ENCODE measurements around the gene LHPP.
"Not testable (repeated sequence)": the region's sequence is repeated elsewhere in the genome, so short reads cannot be mapped to it uniquely, and the experiment has no call there.

LHPP gene

GRCh38 chr10:124576526-124577420, 115.2 kb downstream of the LHPP start:
- no peak for DNase-seq

DNA sequence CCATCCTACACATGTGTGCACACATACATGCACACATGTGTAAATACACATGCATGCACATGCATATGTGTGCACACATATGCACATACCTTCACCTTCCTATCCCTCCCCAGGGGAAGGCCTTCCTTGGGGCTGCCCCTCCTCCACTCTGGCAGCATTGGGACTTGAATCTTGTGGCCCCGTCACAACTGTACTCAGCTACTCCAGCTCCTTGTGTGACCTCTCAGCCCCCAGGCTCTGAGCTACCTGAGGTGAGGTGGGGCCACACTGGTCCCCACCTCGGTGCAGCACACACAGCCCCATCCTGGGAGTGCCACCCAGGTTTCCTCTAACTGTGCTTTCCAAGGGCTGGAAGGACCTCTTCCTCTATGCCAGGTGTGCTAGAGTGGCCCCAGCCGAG, 116.0 kb downstream of the LHPP start:
- DNase-seq = no peak

DNA sequence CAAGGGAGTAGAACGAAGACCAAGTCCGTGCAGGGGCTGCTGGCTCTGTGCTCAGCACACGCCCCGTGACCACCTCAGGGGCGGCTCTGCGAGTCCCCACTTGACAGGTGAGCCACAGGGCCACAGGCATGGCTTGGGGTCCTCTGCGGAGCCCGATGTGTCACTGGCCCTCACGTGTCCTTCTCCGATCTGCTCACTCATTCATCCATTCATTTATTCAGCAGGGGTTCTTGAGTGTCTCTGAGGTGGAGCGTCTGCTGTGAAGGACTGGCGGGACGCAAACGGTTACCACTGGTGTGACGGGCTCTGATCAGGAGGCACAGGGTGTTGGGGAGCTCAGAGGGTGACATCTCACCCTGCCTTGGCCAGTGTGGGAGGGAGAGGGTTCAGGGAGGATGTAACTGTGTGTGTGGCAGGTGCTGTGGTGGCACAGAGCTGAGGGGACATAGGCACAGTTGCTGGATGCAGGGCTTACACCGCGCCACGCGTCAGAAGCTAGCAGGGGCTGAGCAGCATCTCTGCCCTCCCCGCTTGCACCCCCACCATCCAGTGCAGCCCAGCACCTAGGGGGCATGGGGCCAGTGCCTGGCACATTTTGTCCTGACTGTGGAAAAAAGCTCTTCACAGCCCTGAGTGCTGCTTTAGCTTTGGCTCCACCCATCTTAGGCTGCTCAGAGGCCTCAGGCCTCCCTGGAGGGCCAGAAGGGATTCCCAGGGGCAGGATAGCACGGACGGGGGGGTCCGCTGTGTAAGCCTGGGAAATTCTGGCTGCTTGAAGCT, 116.8 kb downstream of the LHPP start:
- DNase-seq = no peak

GRCh38 chr10:124579011-124579399, 117.4 kb downstream of the LHPP start:
- DNase-seq = no peak

DNA sequence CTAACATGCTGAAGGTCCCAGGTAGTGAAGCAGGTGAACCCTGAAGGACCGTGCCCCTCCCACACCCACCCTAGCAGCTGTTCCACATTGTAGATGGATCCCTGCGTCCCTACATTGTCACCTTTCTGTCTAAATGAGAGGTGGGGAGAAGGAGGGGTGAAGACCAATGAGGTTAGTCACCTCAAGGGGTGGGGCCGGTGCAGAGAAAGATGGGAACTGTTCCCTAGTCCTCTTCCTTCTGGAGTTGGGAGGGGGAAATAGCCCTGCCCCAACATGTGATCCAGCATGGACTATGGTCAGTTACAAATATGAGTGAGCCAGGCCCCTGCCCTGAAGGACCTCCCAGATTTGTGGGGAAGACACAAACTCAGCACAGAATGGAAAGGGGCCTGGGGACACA, 124.5 kb downstream of the LHPP start:
- DNase-seq = no peak

DNA sequence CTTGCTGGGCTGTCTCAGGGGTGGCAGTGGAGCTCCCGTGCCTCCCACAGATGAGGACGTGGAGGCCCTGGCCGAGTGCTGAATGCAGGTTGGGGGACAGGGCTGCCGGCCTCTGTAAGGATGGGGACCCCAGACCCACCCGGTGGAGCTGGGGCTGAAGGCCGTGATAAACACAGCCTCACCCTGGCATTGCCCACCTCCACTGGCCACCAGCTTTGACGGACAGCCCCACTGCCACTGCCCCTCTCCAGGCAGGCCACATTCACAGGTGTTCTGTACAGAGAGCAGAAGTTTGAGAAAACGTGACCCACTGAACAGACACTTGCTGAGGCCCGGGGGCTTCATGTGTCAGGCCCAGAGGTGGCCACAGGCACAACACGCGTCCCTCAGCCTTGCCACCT, 126.2 kb downstream of the LHPP start:
- DNase-seq = no peak

GRCh38 chr10:124588341-124588735, 126.7 kb downstream of the LHPP start:
- DNase-seq = not testable (repeated sequence)

DNA sequence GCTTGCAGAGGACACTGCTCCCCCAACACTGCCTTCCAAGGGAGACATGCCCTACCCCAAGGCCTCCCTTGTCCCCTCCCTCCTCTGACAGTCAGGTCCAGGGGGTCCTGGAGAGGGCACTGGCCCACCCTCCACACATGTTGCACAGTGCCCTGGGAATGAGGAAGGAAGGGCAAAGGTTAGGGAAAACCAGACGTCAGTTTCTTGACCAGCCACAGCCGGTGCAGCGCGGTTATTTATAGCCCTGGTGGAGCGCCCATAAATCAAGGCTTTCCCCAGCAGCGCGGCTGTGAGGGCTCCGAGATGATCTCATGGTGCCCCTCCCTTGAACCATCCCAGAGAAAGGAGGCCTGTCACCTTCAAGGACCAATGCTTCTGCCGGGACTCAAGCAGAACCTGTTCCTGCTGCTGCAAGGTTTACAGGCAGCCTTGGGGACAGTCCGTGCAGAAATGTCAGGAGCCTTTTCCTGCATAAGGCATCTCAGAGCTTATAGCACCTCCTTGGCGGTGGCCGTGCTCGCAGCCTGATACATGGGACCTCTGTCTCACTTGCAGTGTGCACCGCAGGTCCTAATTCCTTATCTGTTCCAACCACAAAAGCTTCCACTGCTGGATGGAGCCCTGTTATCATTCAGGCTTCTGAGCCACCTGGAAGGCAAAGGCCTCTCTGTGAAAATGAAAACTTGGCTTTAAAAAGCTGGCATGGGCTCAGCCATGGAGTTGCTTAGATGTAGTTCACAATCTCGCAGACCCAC, 127.3 kb downstream of the LHPP start:
- DNase-seq = peak; percentile 14

GRCh38 chr10:124589491-124590041, 127.9 kb downstream of the LHPP start:
- no peak for DNase-seq

- DNase-seq = no peak
These were observed 128.8 kb downstream of the LHPP start for GRCh38 chr10:124590216-124591122.

DNA sequence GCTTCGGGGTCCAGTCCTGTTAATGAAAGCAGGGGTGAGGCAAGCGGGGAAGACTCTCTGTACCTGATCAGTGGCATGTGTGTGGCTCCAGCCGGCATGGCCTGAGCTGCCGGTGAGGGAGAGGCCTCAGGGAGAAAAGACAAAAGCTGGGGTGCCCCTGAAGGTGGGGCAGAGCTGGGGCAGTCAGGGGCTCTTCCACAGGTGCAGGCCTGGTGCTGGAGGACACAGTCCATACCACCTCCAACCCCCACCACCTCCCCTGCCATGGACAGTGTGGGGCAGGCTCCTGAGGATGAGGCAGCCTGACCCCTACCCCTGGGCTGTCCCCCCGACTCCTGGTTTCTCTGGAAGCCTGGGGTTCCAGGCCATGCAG, 129.5 kb downstream of the LHPP start:
- no peak for DNase-seq

DNA sequence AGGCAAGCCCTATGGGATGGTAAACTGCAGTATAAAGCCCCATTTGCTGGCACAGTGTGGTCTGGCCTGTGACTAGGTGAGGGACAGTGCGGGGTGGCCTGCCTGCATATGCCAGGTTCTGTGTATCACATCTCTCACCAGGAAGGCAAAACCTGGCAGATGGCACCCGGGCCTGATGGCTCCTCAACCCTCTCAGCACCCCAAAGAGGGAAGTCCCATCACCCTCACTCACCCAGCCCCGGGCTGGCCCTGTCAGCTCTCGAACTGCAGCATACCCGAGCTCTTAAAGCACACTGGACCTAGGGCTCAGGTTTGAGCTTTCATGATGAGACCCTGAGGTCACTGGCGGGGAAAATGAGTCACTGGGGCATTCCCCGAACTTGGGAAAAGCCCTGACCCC, 130.5 kb downstream of the LHPP start:
- DNase-seq = no peak

- no peak for DNase-seq
These were observed 131.3 kb downstream of the LHPP start for GRCh38 chr10:124592736-124593430.

GRCh38 chr10:124593431-124593985, 131.9 kb downstream of the LHPP start:
- no peak for DNase-seq

GRCh38 chr10:124594240-124594639, 132.6 kb downstream of the LHPP start:
- DNase-seq = no peak

GRCh38 chr10:124595143-124595883, 133.7 kb downstream of the LHPP start:
- no peak for DNase-seq

DNA sequence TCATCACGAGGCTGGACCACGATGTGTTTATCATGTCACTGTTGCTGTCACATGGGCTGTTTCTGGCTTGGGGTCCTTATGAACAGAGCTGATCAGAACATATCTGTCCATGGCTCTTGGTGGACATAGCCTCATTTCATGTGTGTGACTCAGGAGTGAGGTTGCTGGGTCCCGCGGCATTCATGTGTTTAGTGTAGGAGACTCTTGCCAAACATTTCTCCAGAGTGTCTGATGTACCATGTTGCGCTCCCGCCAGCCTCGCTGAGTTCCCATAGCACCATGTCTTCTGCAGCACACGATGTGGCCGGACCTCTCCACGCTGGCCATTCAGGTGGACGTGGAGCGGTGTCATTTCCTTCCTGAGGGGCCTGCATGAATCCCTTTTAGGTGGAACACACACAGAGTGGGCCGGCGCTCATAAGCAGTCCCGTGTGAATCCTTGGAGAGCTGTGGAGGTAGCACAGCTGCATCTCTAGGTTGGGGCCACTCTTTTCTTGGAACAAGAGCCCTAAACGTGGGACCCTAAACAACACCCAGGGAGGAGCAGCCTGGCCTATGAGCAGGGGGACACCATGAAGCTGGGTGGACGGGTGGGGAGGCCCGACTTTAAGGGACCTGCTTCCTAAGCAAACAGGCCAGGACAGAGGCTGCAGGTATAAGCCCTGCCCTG, 134.6 kb downstream of the LHPP start:
- DNase-seq = no peak

DNA sequence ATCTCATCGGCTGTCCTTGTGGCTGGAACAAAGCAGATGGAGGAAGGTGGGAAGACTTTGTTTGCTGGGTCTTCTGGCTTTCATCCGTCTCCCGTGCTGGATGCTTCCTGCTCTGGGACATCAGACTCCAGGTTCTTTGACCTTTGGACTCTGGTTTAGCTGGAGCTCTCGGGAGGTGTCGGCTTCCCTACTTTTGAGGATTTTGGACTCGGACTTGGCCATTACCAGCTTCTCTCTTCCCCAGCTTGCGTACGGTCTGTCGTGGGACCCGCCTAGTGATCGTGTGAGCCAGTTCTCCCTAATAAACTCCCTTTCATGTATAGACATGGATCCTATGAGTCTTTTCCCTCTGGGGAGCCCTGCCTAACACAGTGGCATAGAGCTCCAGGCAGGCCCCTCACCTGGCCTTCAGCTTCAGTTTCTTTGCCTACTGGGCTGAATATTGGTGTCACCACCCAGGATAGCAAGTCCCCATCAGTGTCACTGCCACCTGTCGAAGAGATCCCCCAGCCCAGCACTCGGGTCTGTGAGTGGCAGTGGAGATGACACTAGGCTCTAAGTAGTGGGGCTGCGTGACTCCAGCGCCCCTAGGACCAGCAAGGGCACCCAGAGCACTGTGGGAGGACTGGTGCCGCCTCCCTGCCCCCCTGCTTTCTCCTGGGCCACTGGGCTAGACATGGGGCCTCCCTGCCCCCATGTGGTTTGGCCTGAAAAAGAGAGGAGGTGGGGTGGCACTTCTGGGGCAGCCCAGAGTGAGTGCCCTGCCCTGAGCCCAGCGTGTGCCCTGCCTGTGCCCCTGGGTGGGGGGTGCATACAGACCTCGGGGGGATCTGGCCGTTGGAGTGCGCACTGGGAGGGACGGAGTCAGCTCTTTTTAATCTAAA, 135.6 kb downstream of the LHPP start:
- DNase-seq = no peak

GRCh38 chr10:124597846-124598165, 136.2 kb downstream of the LHPP start:
- no peak for DNase-seq

Measured in inflammatory macrophage treated with lipopolysaccharide for 4 hours (primary cell).